KMS-11 (cell line): ENCODE data around the gene GBE1.

Source experiments
- H2AFZ ChIP-seq: fragments of 200-600 bp; sonication (generic); 2 replicates; pipeline ENCODE4 v1.6.1; 2016; ENCODE audit warnings: antibody characterized with exemption, mixed run types, low read depth
- H3K27ac ChIP-seq: fragments of 200-600 bp; sonication (generic); 2 replicates; pipeline ENCODE4 v1.6.1; 2016; ENCODE audit warnings: mild to moderate bottlenecking, mixed run types
- H3K27me3 ChIP-seq: fragments of 200-600 bp; sonication (generic); 2 replicates; pipeline ENCODE4 v1.6.1; 2017; ENCODE audit warnings: mild to moderate bottlenecking, low read depth, mixed run types, moderate library complexity; ENCODE audit not compliant: insufficient read depth
- H3K36me3 ChIP-seq: fragments of 200-600 bp; sonication (generic); 2 replicates; pipeline ENCODE4 v1.6.1; 2017; ENCODE audit warnings: mild to moderate bottlenecking, mixed run types; ENCODE audit not compliant: insufficient read depth
- H3K4me1 ChIP-seq: fragments of 200-600 bp; sonication (generic); 2 replicates; pipeline ENCODE4 v1.6.1; 2016; ENCODE audit warnings: mild to moderate bottlenecking, low read depth, mixed run types; ENCODE audit not compliant: poor library complexity, severe bottlenecking
- H3K4me2 ChIP-seq: fragments of 200-600 bp; sonication (generic); 2 replicates; pipeline ENCODE4 v1.7.0; 2016; ENCODE audit warnings: mild to moderate bottlenecking, mixed run types
- H3K4me3 ChIP-seq: fragments of 200-600 bp; sonication (generic); IDR thresholded peaks from 2 replicates; pipeline ENCODE4 v1.6.1; 2017; ENCODE audit warnings: low read depth, low read length, mixed read lengths; ENCODE audit not compliant: insufficient read depth
- H3K79me2 ChIP-seq: fragments of 200-600 bp; sonication (generic); 2 replicates; pipeline ENCODE4 v1.6.1; 2016; ENCODE audit warnings: low read depth, mixed run types; ENCODE audit not compliant: insufficient read depth
- H3K9ac ChIP-seq: fragments of 200-600 bp; sonication (generic); 2 replicates; pipeline ENCODE4 v1.6.1; 2016; ENCODE audit warnings: mild to moderate bottlenecking, mixed run types
- H4K20me1 ChIP-seq: fragments of 200-600 bp; sonication (generic); 2 replicates; pipeline ENCODE4 v1.6.1; 2016; ENCODE audit warnings: mild to moderate bottlenecking, mixed run types; ENCODE audit not compliant: insufficient read depth
- TF ChIP-seq, protein P1 (sequence below): fragments of 200-600 bp; sonication (generic); conservative IDR thresholded peaks from 2 replicates; pipeline ENCODE4 v1.6.1; 2017; ENCODE audit warnings: low read depth, mild to moderate bottlenecking, antibody characterized with exemption, low read length, moderate library complexity, mixed read lengths

GBE1 gene

DNA sequence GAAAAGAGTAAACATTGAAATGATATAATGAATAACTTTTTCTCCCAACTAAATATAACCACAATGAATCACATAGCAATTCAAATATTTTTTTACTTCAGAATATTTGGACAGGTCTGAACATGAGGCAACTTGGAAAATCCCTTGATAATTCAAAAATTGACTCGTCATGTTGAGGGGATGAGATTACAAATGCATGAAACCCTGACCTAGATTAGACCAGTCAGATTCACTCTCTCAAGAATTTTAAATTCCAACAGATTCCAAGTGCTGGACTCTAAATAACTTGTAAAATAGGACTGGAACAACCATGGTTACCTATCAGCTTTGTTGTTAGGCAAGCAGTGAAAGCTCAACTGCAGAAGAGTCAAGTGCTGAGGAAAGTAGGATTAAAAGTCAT is 317.5 kb downstream of the GBE1 start:
- no peak overlapping the region for H2AFZ ChIP-seq
- no peak overlapping the region for H3K27ac ChIP-seq

DNA sequence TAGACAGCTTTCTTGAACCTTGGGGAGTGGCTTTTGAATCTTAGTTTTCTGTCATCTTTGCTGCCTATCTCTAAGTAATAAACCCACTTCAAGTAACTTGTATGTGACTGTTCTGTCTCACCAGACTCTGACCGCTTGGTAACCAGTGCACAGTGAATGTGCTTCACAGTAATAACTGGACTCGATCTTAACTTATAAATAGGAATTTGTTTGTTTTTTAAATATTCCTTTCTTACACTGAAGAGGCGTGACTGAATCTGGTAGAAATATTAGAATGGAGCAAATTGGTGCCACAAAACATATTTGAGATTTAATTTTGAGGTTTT is 318.0 kb downstream of the GBE1 start:
- Histone ChIP-seq H2AFZ (no peak overlapping the region), H3K27ac (no peak overlapping the region), H3K4me1 (no peaks in the 10 kb centered on the region), H3K27me3 (no peaks in the 10 kb centered on the region), H3K4me3 (no peak overlapping the region), H3K4me2 (no peak overlapping the region), H3K36me3 (no peaks in the 10 kb centered on the region), H3K79me2 (no peaks in the 10 kb centered on the region), H3K9ac (no peak overlapping the region), H4K20me1 (no peaks in the 10 kb centered on the region)
- TF ChIP-seq, protein P1, sequence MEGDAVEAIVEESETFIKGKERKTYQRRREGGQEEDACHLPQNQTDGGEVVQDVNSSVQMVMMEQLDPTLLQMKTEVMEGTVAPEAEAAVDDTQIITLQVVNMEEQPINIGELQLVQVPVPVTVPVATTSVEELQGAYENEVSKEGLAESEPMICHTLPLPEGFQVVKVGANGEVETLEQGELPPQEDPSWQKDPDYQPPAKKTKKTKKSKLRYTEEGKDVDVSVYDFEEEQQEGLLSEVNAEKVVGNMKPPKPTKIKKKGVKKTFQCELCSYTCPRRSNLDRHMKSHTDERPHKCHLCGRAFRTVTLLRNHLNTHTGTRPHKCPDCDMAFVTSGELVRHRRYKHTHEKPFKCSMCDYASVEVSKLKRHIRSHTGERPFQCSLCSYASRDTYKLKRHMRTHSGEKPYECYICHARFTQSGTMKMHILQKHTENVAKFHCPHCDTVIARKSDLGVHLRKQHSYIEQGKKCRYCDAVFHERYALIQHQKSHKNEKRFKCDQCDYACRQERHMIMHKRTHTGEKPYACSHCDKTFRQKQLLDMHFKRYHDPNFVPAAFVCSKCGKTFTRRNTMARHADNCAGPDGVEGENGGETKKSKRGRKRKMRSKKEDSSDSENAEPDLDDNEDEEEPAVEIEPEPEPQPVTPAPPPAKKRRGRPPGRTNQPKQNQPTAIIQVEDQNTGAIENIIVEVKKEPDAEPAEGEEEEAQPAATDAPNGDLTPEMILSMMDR, result no peak

More for the DNA sequence above, 317.5 kb downstream of the GBE1 start:
- Histone ChIP-seq H3K79me2 (no peaks in the 10 kb centered on the region), H3K4me2 (no peak overlapping the region), H3K4me1 (no peaks in the 10 kb centered on the region), H3K4me3 (no peak overlapping the region), H3K9ac (no peak overlapping the region), H4K20me1 (no peaks in the 10 kb centered on the region), H3K27me3 (no peaks in the 10 kb centered on the region), H3K36me3 (no peaks in the 10 kb centered on the region)
- TF ChIP-seq, protein P1, result no peak

DNA sequence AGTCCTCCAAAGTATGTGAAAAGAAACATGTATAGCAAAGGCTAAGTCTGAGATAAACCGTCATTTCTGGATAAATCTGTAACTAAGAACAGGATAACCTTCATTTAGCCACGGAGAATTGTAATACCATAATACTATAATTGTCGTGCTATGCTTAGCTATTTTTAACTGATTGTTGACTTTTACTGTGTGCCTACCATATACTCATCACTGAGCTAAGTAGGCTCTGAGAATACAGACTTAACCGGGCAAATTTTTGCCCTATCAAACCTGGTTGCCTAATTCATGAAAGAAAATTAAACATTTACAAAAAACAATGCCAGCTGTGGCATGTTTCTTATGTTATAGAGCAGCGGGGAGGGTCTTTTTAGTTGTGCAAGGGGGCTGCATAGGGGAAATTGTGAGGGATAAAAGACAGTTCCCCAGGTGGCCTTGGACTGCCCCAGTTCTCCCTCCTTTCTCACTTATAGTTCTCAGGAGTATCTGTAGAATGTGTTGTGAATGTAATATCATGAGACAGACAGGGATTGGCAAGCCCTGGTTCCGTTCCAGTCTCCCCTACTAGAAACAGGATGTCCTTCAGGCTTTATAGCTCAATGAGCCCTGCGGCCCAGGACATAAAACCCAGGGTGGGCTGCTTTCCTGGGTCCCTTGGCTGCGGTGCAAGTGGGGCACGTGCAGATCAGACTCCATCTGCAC is 318.5 kb downstream of the GBE1 start:
- H3K4me3 ChIP-seq, result no peak overlapping the region
- H3K27me3 ChIP-seq, result no peaks in the 10 kb centered on the region
- H3K36me3 ChIP-seq, result no peaks in the 10 kb centered on the region
- no peak overlapping the region for H3K9ac ChIP-seq
- H3K4me1 ChIP-seq, result no peaks in the 10 kb centered on the region
- no peak overlapping the region for H3K4me2 ChIP-seq
- H2AFZ ChIP-seq, result no peak overlapping the region
- H3K27ac ChIP-seq, result no peak overlapping the region
- TF ChIP-seq, protein P1, result no peak
- H3K79me2 ChIP-seq, result no peaks in the 10 kb centered on the region
- H4K20me1 ChIP-seq, result no peaks in the 10 kb centered on the region

- no peak overlapping the region for H3K9ac ChIP-seq
- H3K36me3 ChIP-seq, result no peaks in the 10 kb centered on the region
- TF ChIP-seq, protein P1, result no peak
- H3K4me3 ChIP-seq, result no peak overlapping the region
- H2AFZ ChIP-seq, result no peak overlapping the region
- H3K79me2 ChIP-seq, result no peaks in the 10 kb centered on the region
- H3K27ac ChIP-seq, result no peak overlapping the region
- no peaks in the 10 kb centered on the region for H4K20me1 ChIP-seq
- H3K4me1 ChIP-seq, result no peaks in the 10 kb centered on the region
- H3K27me3 ChIP-seq, result no peaks in the 10 kb centered on the region
- H3K4me2 ChIP-seq, result no peak overlapping the region
Measured at GRCh38 chr3:81440661-81441060, 320.8 kb downstream of the GBE1 start.
